WTC11 (cell line): ENCODE measurements around the gene KLHL11. TPM values are rescaled to one million over a fixed set of nuclear protein-coding genes. Genes with fewer than 3 reads are reported as not detected.

Experiments used
- ATAC-seq: fragments of 200-7000 bp; cut with Tn5 transposase; 2 replicates; pipeline ENCODE4 v1.10.0; 2021; ENCODE audit warnings: mild to moderate bottlenecking, moderate library complexity
- CTCF ChIA-PET: fragments of 300-600 bp; sonication (Branson Sonifier 250); formaldehyde crosslinking; loops from one replicate; lab custom pipeline; 2021; ENCODE audit warnings: antibody characterized with exemption; lab: Charles Lee
- POLR2A ChIA-PET: fragments of 350-600 bp; sonication (Branson Sonifier 250); formaldehyde crosslinking; loops from one replicate; lab custom pipeline; 2021; ENCODE audit warnings: antibody characterized with exemption; lab: Charles Lee
- DNase-seq: peaks from one replicate; pipeline ENCODE4 v3.0.0; 2021; ENCODE audit warnings: low spot score
- H3K27ac Mint-ChIP-seq: 2 replicates; pipeline ENCODE4 v1.8.0; 2021; ENCODE audit warnings: mixed read lengths
- H3K27me3 Mint-ChIP-seq: 2 replicates; pipeline ENCODE4 v1.8.0; 2021; ENCODE audit warnings: low read depth, mild to moderate bottlenecking, moderate library complexity, mixed read lengths
- H3K36me3 Mint-ChIP-seq: 2 replicates; pipeline ENCODE4 v1.8.0; 2021; ENCODE audit warnings: mixed read lengths
- H3K4me1 Mint-ChIP-seq: 2 replicates; pipeline ENCODE4 v1.8.0; 2022; ENCODE audit warnings: mixed read lengths
- H3K4me3 Mint-ChIP-seq: 2 replicates; pipeline ENCODE4 v1.8.0; 2021; ENCODE audit warnings: mild to moderate bottlenecking, moderate library complexity, mixed read lengths
- H3K9me3 Mint-ChIP-seq: 2 replicates; pipeline ENCODE4 v1.8.0; 2021; ENCODE audit warnings: mixed read lengths
- ATF2 ChIP-seq: sonication (generic); formaldehyde crosslinking; IDR thresholded peaks from 2 replicates; pipeline ENCODE4 v1.8.1; 2022; ENCODE audit warnings: low read depth, missing genetic modification reagents, borderline replicate concordance
- FOXJ3 ChIP-seq: sonication (generic); formaldehyde crosslinking; IDR thresholded peaks from 2 replicates; pipeline ENCODE4 v1.9.0; 2021; ENCODE audit warnings: missing genetic modification reagents, mild to moderate bottlenecking, borderline replicate concordance
- GTF2I ChIP-seq: fragments of 250-450 bp; sonication (Bioruptor Pico); conservative IDR thresholded peaks from 2 replicates; pipeline ENCODE4 v1.4.0; 2021; ENCODE audit warnings: mild to moderate bottlenecking
- JUN ChIP-seq: sonication (generic); formaldehyde crosslinking; IDR thresholded peaks from 2 replicates; pipeline ENCODE4 v1.8.0; 2023; ENCODE audit warnings: mild to moderate bottlenecking, missing genetic modification reagents
- NFATC4 ChIP-seq: fragments of 250-450 bp; sonication (Bioruptor Pico); IDR thresholded peaks from 2 replicates; pipeline ENCODE4 v1.9.0; 2021; ENCODE audit warnings: mild to moderate bottlenecking
- NFYB ChIP-seq: sonication (generic); formaldehyde crosslinking; conservative IDR thresholded peaks from 2 replicates; pipeline ENCODE4 v1.8.0; 2022; ENCODE audit warnings: low read depth, missing genetic modification reagents
- NR1H2 ChIP-seq: sonication (generic); formaldehyde crosslinking; IDR thresholded peaks from 2 replicates; pipeline ENCODE4 v1.9.0; 2021; ENCODE audit warnings: mild to moderate bottlenecking, moderate library complexity, missing genetic modification reagents
- NR3C1 ChIP-seq: sonication (generic); formaldehyde crosslinking; conservative IDR thresholded peaks from 2 replicates; pipeline ENCODE4 v1.8.1; 2023; ENCODE audit warnings: low read depth, mild to moderate bottlenecking, missing genetic modification reagents
- PRRX2 ChIP-seq: fragments of 250-450 bp; sonication (Bioruptor Pico); IDR thresholded peaks from 2 replicates; pipeline ENCODE4 v1.8.0; 2021; ENCODE audit warnings: mild to moderate bottlenecking
- SMAD4 ChIP-seq: sonication (generic); formaldehyde crosslinking; IDR thresholded peaks from 2 replicates; pipeline ENCODE4 v1.8.0; 2022; ENCODE audit warnings: mild to moderate bottlenecking, missing genetic modification reagents
- TEAD1 ChIP-seq: sonication (generic); formaldehyde crosslinking; IDR thresholded peaks from 2 replicates; pipeline ENCODE4 v1.8.0; 2022; ENCODE audit warnings: mild to moderate bottlenecking, missing genetic modification reagents
- ZNF396 ChIP-seq: fragments of 250-450 bp; sonication (Bioruptor Pico); IDR thresholded peaks from 2 replicates; pipeline ENCODE4 v1.8.0; 2021; ENCODE audit warnings: mild to moderate bottlenecking, moderate library complexity, borderline replicate concordance
- ZNF423 ChIP-seq: fragments of 250-450 bp; sonication (Bioruptor Pico); IDR thresholded peaks from 2 replicates; pipeline ENCODE4 v2.1.2; 2022; ENCODE audit warnings: mild to moderate bottlenecking, moderate library complexity
- ZSCAN18 ChIP-seq: fragments of 250-450 bp; sonication (Bioruptor Pico); IDR thresholded peaks from 2 replicates; pipeline ENCODE4 v2.1.2; 2022; ENCODE audit warnings: mild to moderate bottlenecking, moderate library complexity
- total RNA-seq: library from RNA; stranded (reverse); gene quantifications from 3 replicates; pipeline ENCODE4 v1.2.3, GENCODE V29; 2021
- TF ChIP-seq, protein P1 (sequence below): sonication (generic); formaldehyde crosslinking; IDR thresholded peaks from 2 replicates; pipeline ENCODE4 v1.8.1; 2023; ENCODE audit warnings: mild to moderate bottlenecking, missing genetic modification reagents, moderate library complexity
- TF ChIP-seq, protein P2 (sequence below): fragments of 250-450 bp; sonication (Bioruptor Pico); IDR thresholded peaks from 2 replicates; pipeline ENCODE4 v1.9.0; 2021; ENCODE audit warnings: mild to moderate bottlenecking
- TF ChIP-seq, protein P3 (sequence below): sonication (generic); formaldehyde crosslinking; IDR thresholded peaks from 2 replicates; pipeline ENCODE4 v1.8.1; 2023; ENCODE audit warnings: mild to moderate bottlenecking, missing genetic modification reagents
- TF ChIP-seq, protein P4 (sequence below): fragments of 250-450 bp; sonication (Bioruptor Pico); IDR thresholded peaks from 2 replicates; pipeline ENCODE4 v1.9.0; 2021; ENCODE audit warnings: mild to moderate bottlenecking
- TF ChIP-seq, protein P5 (sequence below): sonication (generic); formaldehyde crosslinking; IDR thresholded peaks from 2 replicates; pipeline ENCODE4 v1.8.0; 2022; ENCODE audit warnings: mild to moderate bottlenecking, missing genetic modification reagents

KLHL11 gene
- total RNA-seq, 1 experiment from 2014 or later, result 15.0 TPM

DNA sequence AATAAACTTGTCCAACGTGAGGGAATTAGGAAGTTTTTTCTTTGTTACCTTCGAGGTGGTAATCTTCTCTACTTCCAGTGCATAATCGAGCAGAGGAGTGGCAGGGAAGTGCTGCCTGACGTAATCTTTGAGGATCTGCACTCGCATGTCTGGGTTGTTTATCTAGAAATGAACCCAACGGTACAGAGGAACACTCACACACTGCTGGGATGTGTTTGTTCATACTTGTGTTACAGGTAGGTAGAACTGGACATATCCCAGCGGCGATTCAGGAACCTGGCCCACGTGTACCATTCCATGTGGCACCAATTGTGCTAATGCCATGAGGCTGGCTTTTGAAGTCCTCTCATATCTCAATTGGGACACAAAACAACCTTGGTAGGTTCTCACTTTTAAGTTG lies 4.2 kb upstream of the KLHL11 start:
- Mint-ChIP-seq H3K27ac (no peak overlapping the region), H3K27me3 (no peaks in the 10 kb centered on the region), H3K4me3 (no peak overlapping the region), H3K4me1 (peaks cover 3% of the 10 kb centered on the region; the same call in 1 of the 2 replicates), H3K36me3 (peaks cover 73% of the 10 kb centered on the region), H3K9me3 (no peaks in the 10 kb centered on the region)
- DNase-seq (no peak), ATAC-seq (no peak)
- TF ChIP-seq, protein P1, sequence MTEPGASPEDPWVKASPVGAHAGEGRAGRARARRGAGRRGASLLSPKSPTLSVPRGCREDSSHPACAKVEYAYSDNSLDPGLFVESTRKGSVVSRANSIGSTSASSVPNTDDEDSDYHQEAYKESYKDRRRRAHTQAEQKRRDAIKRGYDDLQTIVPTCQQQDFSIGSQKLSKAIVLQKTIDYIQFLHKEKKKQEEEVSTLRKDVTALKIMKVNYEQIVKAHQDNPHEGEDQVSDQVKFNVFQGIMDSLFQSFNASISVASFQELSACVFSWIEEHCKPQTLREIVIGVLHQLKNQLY (CRISPR knock-in tag), result no peak
- TF ChIP-seq GTF2I (CRISPR knock-in tag) (no peak), ZNF396 (CRISPR knock-in tag) (no peak), TEAD1 (CRISPR knock-in tag) (no peak), ATF2 (CRISPR knock-in tag) (no peak), ZSCAN18 (CRISPR knock-in tag) (no peak), NFATC4 (no peak), ZNF423 (CRISPR knock-in tag) (no peak), SMAD4 (CRISPR knock-in tag) (no peak), NR1H2 (CRISPR knock-in tag) (no peak), NFYB (CRISPR knock-in tag) (no peak), NR3C1 (CRISPR knock-in tag) (no peak), FOXJ3 (CRISPR knock-in tag) (no peak), PRRX2 (CRISPR knock-in tag) (no peak), JUN (no peak)
- TF ChIP-seq, protein P2, sequence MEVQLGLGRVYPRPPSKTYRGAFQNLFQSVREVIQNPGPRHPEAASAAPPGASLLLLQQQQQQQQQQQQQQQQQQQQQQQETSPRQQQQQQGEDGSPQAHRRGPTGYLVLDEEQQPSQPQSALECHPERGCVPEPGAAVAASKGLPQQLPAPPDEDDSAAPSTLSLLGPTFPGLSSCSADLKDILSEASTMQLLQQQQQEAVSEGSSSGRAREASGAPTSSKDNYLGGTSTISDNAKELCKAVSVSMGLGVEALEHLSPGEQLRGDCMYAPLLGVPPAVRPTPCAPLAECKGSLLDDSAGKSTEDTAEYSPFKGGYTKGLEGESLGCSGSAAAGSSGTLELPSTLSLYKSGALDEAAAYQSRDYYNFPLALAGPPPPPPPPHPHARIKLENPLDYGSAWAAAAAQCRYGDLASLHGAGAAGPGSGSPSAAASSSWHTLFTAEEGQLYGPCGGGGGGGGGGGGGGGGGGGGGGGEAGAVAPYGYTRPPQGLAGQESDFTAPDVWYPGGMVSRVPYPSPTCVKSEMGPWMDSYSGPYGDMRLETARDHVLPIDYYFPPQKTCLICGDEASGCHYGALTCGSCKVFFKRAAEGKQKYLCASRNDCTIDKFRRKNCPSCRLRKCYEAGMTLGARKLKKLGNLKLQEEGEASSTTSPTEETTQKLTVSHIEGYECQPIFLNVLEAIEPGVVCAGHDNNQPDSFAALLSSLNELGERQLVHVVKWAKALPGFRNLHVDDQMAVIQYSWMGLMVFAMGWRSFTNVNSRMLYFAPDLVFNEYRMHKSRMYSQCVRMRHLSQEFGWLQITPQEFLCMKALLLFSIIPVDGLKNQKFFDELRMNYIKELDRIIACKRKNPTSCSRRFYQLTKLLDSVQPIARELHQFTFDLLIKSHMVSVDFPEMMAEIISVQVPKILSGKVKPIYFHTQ, result no peak
- TF ChIP-seq, protein P3, sequence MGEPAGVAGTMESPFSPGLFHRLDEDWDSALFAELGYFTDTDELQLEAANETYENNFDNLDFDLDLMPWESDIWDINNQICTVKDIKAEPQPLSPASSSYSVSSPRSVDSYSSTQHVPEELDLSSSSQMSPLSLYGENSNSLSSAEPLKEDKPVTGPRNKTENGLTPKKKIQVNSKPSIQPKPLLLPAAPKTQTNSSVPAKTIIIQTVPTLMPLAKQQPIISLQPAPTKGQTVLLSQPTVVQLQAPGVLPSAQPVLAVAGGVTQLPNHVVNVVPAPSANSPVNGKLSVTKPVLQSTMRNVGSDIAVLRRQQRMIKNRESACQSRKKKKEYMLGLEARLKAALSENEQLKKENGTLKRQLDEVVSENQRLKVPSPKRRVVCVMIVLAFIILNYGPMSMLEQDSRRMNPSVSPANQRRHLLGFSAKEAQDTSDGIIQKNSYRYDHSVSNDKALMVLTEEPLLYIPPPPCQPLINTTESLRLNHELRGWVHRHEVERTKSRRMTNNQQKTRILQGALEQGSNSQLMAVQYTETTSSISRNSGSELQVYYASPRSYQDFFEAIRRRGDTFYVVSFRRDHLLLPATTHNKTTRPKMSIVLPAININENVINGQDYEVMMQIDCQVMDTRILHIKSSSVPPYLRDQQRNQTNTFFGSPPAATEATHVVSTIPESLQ, result no peak
- TF ChIP-seq, protein P4, sequence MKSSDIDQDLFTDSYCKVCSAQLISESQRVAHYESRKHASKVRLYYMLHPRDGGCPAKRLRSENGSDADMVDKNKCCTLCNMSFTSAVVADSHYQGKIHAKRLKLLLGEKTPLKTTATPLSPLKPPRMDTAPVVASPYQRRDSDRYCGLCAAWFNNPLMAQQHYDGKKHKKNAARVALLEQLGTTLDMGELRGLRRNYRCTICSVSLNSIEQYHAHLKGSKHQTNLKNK (CRISPR knock-in tag), result no peak
- TF ChIP-seq, protein P5, sequence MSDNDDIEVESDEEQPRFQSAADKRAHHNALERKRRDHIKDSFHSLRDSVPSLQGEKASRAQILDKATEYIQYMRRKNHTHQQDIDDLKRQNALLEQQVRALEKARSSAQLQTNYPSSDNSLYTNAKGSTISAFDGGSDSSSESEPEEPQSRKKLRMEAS (CRISPR knock-in tag), result no peak
- ChIA-PET CTCF (interaction anchor here (0.6 kb wide), 1 partner anchor 86 kb away, joined by 4 read pairs; no protein-coding TSS in a partner anchor), POLR2A (no interaction called here)
